HL-60 (cell line): ENCODE measurements around the gene PTPRM.

Experiments used
- GABPA ChIP-seq: IDR thresholded peaks from 2 replicates; pipeline ENCODE4 v1.6.1; 2012; ENCODE audit warnings: low read depth
- POLR2AphosphoS5 ChIP-seq: IDR thresholded peaks from 2 replicates; pipeline ENCODE4 v1.6.1; 2012; ENCODE audit warnings: low read depth
- TF ChIP-seq, protein P1 (sequence below): IDR thresholded peaks from one replicate; pipeline ENCODE4 v1.5.1; 2011; ENCODE audit warnings: low read length, control low read depth, inconsistent platforms; ENCODE audit not compliant: insufficient read depth

DNA sequence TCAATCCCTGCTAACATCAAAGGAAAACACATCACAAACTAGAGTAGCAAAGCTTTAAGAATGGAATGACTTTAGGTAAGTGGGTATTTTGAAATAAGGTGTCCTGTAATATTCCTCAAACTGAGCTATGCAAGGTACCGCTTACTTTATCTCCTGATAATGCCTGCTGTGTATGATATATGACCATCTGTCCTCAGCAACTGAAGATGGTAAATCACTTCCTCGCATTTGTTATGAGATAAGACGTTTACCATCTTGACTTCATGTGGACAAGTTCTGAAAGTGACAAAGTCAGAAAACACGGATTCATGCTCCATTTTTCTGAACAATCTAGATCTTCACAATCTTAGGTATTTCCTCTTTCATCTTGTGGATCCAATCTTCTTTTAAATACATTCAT lies 49.3 kb upstream of the PTPRM start:
- TF ChIP-seq, protein P1, sequence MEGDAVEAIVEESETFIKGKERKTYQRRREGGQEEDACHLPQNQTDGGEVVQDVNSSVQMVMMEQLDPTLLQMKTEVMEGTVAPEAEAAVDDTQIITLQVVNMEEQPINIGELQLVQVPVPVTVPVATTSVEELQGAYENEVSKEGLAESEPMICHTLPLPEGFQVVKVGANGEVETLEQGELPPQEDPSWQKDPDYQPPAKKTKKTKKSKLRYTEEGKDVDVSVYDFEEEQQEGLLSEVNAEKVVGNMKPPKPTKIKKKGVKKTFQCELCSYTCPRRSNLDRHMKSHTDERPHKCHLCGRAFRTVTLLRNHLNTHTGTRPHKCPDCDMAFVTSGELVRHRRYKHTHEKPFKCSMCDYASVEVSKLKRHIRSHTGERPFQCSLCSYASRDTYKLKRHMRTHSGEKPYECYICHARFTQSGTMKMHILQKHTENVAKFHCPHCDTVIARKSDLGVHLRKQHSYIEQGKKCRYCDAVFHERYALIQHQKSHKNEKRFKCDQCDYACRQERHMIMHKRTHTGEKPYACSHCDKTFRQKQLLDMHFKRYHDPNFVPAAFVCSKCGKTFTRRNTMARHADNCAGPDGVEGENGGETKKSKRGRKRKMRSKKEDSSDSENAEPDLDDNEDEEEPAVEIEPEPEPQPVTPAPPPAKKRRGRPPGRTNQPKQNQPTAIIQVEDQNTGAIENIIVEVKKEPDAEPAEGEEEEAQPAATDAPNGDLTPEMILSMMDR: no peak
- no peak for TF ChIP-seq GABPA
- TF ChIP-seq POLR2AphosphoS5: no peak
